Activated T-helper 9 cell treated with anti-CD3 and anti-CD28 coated beads, Interleukin-2, amount 50 U/mL, for 16 hours (primary cell): ENCODE results near the gene PAPSS1.

ENCODE experiments used
- DNase-seq: peaks from one replicate; pipeline ENCODE4 v3.0.0-alpha.2; 2020; ENCODE audit warnings: low read depth

Gene PAPSS1

GRCh38 chr4:107629318-107629717 is 90.7 kb downstream of the PAPSS1 start:
- no peak for DNase-seq

GRCh38 chr4:107625391-107625902 is 94.6 kb downstream of the PAPSS1 start:
- DNase-seq, result no peak

- DNase-seq, result no peak
These were observed 96.0 kb downstream of the PAPSS1 start for GRCh38 chr4:107624024-107624423.

- no peak for DNase-seq
These were observed 98.0 kb downstream of the PAPSS1 start for GRCh38 chr4:107622006-107622405.

DNA sequence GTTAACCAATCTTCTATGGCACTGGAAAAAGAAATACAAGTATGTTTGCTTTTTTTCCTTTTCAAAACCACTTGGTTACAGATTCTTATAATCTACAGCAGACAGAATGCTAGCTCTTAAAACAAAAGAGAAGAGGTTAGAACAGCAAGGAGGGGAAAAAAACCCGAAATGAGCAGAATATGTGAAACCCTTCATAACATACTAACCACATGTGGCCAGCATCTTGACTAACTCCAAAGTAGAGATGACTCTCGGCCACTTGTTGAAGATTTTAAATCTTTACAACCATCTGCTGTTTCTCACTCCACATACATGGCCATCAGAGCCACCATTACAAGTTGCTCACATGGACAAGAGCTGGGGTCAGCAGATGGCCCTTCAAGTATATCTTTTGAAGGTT is 100.3 kb downstream of the PAPSS1 start:
- DNase-seq, result no peak

GRCh38 chr4:107619066-107619465 is 101.0 kb downstream of the PAPSS1 start:
- no peak for DNase-seq

DNA sequence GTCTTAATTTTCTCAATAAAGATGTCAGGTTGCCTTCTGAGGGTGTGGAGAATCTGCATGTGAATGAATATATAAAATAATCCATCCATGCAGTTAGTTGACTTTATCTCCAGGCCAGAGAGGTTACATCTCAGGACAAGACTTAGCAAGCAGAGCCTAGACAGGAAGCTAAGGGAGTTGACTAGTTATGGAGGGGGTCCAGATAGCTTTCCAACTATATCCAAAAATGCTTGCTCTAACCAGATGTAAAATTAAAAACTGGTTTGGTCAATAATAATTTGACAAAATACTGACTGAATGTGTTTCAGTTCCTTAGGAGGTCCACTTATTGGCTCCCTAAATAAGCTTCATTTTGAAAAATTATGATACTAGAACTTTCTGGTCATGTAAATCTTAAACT is 101.4 kb downstream of the PAPSS1 start:
- DNase-seq, result no peak

DNA sequence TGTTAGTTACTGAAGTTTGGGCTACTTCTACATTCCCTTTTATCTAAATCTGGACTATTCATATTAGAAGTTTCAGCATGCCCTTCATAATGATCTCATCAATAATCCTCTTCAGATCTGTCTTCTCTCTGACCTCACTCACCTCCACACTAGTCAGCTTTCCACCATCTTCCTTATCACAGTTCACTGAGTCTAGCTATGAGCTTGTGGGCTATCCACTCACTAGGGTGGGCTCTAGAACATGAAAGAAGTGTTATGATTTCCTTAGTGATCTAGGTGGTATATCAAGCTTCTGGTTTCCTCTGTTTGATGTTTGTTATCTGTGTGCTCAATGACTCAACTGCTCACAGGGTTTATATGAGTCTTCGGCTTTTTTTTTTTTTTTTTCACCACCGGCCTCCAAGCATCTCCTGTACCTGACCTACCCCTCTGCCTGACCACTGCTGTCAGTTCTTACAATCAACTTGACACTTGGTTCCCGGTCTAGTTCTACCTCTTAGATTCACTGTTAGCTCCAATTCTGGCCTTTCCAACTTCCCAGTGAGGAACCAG is 103.1 kb downstream of the PAPSS1 start:
- DNase-seq, result no peak

GRCh38 chr4:107615809-107616208 is 104.2 kb downstream of the PAPSS1 start:
- no peak for DNase-seq

DNA sequence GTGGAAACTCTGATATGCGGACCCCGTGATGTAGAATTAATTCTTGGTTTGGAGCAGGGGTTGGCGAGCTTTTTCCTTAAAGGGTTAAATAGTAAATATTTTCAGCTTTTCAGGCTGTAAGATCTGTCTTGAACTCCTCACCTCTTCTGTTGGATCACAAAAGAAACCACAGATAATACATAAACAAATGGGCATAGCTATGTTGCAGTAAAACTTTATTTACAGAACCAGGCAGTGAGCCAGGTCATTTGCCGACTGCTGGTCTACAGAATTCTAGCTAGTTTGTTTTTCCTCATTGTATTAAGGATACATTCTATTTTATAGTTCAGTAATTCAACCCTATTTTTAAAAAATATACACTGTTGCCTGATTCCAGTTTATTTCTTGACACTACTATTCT is 116.6 kb downstream of the PAPSS1 start:
- DNase-seq, result no peak

GRCh38 chr4:107600983-107601382 is 119.1 kb downstream of the PAPSS1 start:
- no peak for DNase-seq

- no peak for DNase-seq
These were observed 119.6 kb downstream of the PAPSS1 start for GRCh38 chr4:107600436-107600835.

- DNase-seq, result no peak
These were observed 120.2 kb downstream of the PAPSS1 start for GRCh38 chr4:107599841-107600240.

DNA sequence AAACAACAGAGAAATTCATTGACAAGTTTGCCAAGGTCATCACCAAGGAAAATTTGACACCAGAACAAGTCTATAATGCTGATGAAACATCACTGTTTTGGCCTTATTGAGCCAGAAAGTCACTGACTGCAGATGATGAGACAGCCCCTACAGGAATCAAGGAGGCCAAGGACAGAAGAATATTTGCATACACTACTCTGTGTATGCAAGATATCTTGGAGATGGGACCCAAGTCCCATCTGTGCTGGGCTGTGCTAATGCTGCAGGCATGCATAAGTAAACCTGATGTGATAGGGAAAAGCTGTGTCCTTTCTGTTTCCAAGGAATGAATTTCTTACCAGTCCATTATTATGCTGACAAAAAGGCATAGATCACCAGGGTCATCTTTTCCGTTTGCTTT is 126.8 kb downstream of the PAPSS1 start:
- DNase-seq, result no peak

DNA sequence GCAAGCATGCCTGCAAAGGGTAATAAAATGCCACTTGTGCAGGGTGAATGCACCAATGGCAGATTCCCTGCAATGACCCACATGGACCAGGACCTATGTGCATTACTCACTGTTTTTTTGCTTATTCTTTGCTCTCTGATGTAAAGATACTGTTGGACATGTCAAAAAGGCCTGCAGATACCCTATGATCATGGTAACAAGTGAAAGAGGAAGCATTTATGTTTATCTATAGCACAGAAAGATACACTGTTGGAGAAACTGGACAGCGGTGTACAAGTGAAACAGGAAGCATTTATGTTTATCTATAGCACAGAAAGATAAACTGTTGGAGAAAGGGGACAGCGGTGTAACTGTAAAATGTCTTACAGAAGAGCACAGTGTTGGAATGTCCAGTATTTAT is 127.5 kb downstream of the PAPSS1 start:
- no peak for DNase-seq

- no peak for DNase-seq
These were observed 130.8 kb downstream of the PAPSS1 start for GRCh38 chr4:107589269-107589668.

DNA sequence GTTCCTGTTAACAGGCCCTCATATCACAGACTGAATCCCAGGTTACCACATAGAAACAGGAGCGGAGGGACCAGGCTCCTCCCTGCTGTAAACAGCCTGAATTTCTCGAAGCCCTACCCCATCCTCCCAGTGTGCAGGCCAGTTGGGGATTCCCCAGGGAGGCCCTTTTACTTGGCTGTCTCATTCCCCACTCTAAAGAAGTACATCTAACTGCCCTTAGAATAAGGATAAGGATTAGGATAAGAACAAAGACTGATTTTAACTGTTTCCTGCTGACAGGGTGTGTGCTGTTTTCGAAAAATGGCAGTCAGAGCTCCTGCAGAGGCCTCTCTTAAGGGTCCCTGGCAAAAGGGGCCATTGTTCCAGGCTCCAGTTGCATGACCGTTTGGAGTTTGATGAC is 133.7 kb downstream of the PAPSS1 start:
- no peak for DNase-seq

- DNase-seq, result no peak
These were observed 140.9 kb downstream of the PAPSS1 start for GRCh38 chr4:107579099-107579498.

DNA sequence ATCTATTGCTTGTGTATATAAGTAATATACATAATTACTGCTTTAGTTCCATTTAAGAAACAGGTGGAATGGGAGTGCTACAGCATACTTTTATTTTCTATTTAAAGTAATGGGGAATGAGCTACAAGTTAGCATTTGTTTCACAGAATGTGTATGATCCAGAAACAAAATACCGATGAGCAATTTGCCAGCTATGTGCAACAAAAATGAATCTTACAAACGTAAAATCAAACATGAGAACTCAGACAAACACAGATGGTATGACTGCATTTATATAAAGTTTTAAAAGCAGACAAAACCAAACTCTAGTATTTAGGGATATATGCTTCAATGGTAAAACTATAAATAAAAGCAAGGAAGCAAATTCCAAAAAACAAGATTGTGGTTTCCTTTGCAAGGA is 141.7 kb downstream of the PAPSS1 start:
- DNase-seq, result no peak

- no peak for DNase-seq
These were observed 142.3 kb downstream of the PAPSS1 start for GRCh38 chr4:107577743-107578142.

DNA sequence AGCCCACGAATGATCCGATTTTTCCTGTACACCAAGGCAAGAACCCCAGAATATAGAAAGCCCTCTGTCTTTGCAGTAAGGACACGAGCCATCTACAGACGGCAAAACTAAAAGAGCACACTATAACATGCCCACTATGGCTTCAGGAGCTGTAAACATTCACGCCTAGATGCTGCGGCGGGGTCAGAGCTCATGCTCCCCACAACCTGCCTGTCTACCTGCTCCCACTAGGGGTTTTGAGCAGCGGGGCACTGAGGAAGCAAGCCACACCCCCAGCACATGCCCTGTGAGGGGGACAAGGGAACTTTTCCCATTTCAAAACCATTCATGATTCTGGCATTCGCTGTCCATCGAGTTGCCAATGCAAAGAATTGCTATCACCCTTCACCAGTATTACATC is 144.8 kb downstream of the PAPSS1 start:
- no peak for DNase-seq

DNA sequence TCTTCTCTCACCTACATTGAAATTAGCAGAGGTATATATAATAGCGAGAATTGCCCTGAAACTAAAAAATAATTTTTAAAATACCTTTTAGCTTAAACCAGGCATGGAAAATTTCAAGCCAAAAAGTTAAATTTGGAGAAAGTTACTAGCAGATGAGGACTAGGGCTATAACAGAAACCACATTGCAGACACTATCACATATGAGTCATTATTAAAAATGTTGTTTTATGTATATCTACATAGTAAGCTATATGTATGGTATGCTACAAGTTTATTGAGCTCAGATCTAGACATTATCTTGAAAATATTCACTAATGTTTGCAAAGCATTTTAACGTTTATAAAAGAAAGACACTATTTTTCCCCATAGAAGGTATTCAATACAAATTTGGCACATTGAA is 147.8 kb downstream of the PAPSS1 start:
- no peak for DNase-seq

DNA sequence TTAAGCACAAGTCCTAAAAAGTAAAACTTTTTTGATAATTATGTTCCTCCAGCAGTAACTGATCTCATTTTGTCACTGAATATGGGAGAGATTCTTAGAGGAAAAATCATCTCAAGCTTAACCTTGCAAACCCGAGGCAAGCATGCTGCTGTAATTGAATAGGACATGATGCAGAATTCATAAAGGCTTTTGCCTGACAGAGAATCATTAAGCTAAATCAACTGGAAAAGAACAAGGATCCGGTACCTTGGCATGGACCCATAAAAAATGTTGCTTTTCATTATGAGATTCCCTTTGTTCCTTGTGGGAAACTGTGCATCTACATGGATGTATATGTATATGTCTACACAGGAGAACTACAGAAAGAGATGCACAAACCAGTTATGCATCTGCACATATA is 149.1 kb downstream of the PAPSS1 start:
- no peak for DNase-seq

- no peak for DNase-seq
These were observed 155.7 kb downstream of the PAPSS1 start for GRCh38 chr4:107564326-107564725.
